Ectodermal cell (in vitro differentiated cells): ENCODE results near the gene TENM3.
"Not testable (repeated sequence)": the region's sequence is repeated elsewhere in the genome, so short reads cannot be mapped to it uniquely, and the experiment has no call there.

Source experiments
- H3K27ac ChIP-seq: 2 replicates; pipeline ENCODE4 v1.7.0; 2013; ENCODE audit warnings: mild to moderate bottlenecking, low read depth, low read length; ENCODE audit not compliant: insufficient read depth, poor library complexity, severe bottlenecking
- H3K27me3 ChIP-seq: 2 replicates; pipeline ENCODE4 v1.7.0; 2013; ENCODE audit warnings: mild to moderate bottlenecking, low read length; ENCODE audit not compliant: insufficient read depth, control insufficient read depth, poor library complexity, severe bottlenecking
- H3K36me3 ChIP-seq: one replicate; pipeline ENCODE4 v1.7.0; 2013; ENCODE audit warnings: low read length; ENCODE audit not compliant: control insufficient read depth, insufficient read depth
- H3K4me1 ChIP-seq: one replicate; pipeline ENCODE4 v1.7.0; 2013; ENCODE audit warnings: low read length; ENCODE audit not compliant: control insufficient read depth, insufficient read depth
- H3K4me3 ChIP-seq: 2 replicates; pipeline ENCODE4 v1.7.0; 2013; ENCODE audit warnings: low read depth, low read length, control low read depth; ENCODE audit not compliant: insufficient read depth
- H3K9me3 ChIP-seq: 2 replicates; pipeline ENCODE4 v1.7.0; 2013; ENCODE audit warnings: mild to moderate bottlenecking, low read length, moderate library complexity; ENCODE audit not compliant: control insufficient read depth
- WGBS, 2 experiments: methylation state at CpG; one replicate each; pipeline ENCODE4 v1.1.7; 2013; ENCODE audit warnings: missing lambda C conversion rate in 2 of 2; 5-methylcytosine and 5-hydroxymethylcytosine counted together

TENM3 gene

DNA sequence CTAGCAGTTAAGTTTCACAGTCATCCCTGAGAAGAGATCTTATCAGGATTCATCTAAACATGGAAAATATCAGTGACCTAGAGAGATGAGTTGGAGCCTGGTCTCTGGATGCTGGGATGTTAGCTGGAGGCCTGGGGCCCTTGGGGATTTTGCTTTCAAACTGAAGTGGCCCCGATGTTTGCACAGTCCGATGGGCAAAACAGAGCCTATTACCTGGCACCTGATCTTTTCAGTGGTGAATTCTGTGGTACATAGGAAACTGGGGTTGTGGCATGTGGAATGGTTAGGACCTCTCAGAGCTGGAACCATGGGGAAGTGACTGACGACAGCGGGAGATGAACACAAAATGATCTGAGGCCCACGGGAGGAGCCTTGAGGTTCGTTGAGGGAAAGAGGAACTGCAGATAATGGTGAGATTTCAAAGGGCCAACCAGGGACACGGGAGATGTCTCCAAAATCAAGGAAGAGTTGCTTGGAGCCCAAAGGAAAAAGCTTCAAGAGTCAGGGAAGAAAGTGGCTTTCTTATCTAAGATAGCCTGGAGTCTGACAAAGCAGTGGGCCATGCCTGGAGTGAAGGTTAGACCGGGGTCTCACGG is 17.8 kb upstream of the TENM3 start:
- Histone ChIP-seq H3K27ac (no peak overlapping the region), H3K9me3 (no peaks in the 10 kb centered on the region), H3K36me3 (no peaks in the 10 kb centered on the region), H3K27me3 (no peaks in the 10 kb centered on the region), H3K4me1 (no peaks in the 10 kb centered on the region), H3K4me3 (no peak overlapping the region)
- WGBS, 2 experiments: 93 to 95% methylated on average over 9 of the region's 9 CpGs

DNA sequence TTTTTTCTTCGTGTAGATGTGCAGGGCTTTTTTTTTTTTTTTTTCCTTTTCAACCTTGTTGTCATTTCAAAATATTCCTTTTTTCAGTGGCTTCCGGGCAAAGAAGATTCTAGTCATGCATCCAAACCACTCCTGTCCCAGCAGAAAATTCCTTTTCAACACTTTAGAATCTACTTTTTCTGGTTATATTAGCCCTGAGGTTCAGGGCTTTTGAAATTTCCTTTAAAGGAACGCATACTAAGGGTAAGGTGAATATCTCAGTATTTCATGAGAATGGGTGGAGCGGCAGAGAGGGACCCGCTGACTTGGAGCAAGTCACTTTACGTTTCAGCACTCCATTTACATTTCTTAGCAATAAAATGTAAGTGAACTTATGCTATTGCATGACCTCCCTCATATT is 15.6 kb upstream of the TENM3 start:
- no peak overlapping the region for H3K27ac ChIP-seq
- H3K36me3 ChIP-seq: no peaks in the 10 kb centered on the region
- no peak overlapping the region for H3K4me3 ChIP-seq
- no peaks in the 10 kb centered on the region for H3K27me3 ChIP-seq
- H3K4me1 ChIP-seq: no peaks in the 10 kb centered on the region
- no peaks in the 10 kb centered on the region for H3K9me3 ChIP-seq
- WGBS, 2 experiments: 92 to 99% methylated on average over 5 of the region's 6 CpGs

DNA sequence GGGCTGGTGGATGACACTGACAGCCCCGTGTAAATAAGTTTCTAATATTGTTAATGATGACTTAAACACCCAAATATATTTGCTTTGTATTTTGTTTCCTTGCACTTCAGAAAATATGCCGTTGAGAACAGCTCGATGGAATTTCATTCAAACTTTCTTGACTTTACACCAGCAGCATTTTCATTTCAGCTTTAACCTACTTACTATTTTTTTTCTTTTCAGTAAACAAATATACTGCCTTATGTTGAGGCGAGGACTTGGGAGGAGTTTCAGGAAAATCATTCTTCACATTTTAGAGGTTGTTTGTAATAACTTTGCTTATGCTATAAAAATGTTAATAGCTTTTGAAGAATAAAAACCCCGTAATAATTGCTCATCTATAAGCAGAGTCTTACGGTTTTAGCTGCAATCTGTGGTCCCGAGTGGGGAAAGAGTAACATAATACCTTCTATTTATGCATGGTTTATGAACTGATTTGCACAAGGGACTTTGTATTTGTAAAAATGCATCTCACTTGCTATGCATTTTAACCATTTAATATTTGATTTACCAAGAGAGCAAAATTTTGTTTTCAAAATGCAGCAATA is 14.1 kb upstream of the TENM3 start:
- Histone ChIP-seq H3K36me3 (no peaks in the 10 kb centered on the region), H3K27ac (no peak overlapping the region), H3K27me3 (no peaks in the 10 kb centered on the region), H3K4me1 (no peaks in the 10 kb centered on the region), H3K4me3 (no peak overlapping the region), H3K9me3 (no peaks in the 10 kb centered on the region)
- WGBS, 2 experiments: 92 to 93% methylated on average over 6 to 7 of the region's 7 CpGs

DNA sequence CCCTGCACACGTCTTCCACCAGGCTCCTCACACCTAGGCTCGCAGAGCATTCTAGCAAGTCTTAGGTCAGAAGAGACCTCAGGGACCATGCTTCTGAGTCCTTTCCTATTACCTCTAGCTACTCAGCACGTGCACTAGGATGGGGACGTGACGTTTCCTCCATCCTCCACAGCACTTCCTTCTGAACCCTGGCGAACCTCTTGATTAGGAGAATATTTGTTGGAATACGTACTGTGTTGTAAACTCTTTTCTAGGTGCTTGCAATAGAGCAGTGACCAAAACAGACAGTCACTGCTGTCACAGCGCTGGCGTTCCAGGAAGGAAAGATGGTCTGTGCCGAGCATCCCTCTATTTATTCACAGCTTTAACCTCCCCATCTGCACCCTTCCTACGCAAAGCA is 12.9 kb upstream of the TENM3 start:
- no peaks in the 10 kb centered on the region for H3K27me3 ChIP-seq
- no peaks in the 10 kb centered on the region for H3K36me3 ChIP-seq
- no peak overlapping the region for H3K4me3 ChIP-seq
- no peaks in the 10 kb centered on the region for H3K4me1 ChIP-seq
- no peaks in the 10 kb centered on the region for H3K9me3 ChIP-seq
- H3K27ac ChIP-seq: no peak overlapping the region
- 91 to 94% methylated on average over 11 of the region's 11 CpGs for WGBS, 2 experiments

DNA sequence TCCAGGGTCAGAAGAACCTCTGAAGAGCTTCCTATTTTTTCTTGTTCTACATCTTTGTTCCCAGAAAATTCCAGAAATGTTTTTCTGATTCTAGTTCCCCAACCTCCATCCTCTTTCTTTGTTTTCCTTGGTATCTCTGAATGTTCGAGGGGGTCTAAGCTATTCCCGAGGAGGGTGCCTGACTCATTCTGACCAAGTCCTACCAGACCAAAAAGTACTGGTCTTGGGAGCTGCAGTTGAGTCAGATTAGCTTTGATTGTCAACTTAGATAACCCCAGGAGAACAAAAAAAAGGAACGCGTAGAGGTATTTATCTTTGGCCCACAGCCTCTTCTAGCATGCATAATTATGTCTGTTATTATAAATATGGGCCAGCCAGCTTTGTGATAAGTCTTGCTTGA is 12.1 kb upstream of the TENM3 start:
- Histone ChIP-seq H3K36me3 (no peaks in the 10 kb centered on the region), H3K27ac (no peak overlapping the region), H3K4me1 (no peaks in the 10 kb centered on the region), H3K9me3 (no peaks in the 10 kb centered on the region), H3K27me3 (no peaks in the 10 kb centered on the region), H3K4me3 (no peak overlapping the region)
- 99 to 100% methylated on average over 4 of the region's 4 CpGs for WGBS, 2 experiments

DNA sequence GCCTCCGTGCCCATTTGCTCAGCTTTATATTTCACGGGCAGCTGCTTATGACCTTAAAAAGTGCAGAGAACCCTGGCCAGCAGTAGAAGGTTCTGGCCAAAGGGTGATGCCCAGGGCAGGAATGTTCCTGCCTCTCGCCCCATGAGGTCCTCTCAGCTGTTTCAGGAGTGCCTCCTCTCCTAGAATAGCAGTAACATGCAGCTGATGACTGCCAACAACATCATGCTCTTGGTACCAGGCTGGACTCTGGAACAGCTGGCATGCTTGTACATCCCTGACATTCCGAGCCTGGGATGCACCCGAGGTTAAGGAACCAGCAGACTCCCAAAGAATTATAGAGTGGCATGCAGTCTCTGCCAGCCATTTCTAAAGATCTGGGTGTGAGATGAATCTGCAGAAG is 11.7 kb upstream of the TENM3 start:
- Histone ChIP-seq H3K27me3 (no peaks in the 10 kb centered on the region), H3K4me3 (no peak overlapping the region), H3K27ac (no peak overlapping the region), H3K36me3 (no peaks in the 10 kb centered on the region), H3K9me3 (no peaks in the 10 kb centered on the region), H3K4me1 (no peaks in the 10 kb centered on the region)
- 91 to 98% methylated on average over 5 of the region's 5 CpGs for WGBS, 2 experiments

- Histone ChIP-seq H3K27me3 (no peaks in the 10 kb centered on the region), H3K27ac (no peak overlapping the region), H3K4me1 (peaks cover 7% of the 10 kb centered on the region), H3K36me3 (no peaks in the 10 kb centered on the region), H3K4me3 (no peak overlapping the region), H3K9me3 (no peaks in the 10 kb centered on the region)
- WGBS, 2 experiments: 95 to 97% methylated on average over 12 of the region's 12 CpGs
These were observed 9.7 kb upstream of the TENM3 start for GRCh38 chr4:182233310-182234090.

DNA sequence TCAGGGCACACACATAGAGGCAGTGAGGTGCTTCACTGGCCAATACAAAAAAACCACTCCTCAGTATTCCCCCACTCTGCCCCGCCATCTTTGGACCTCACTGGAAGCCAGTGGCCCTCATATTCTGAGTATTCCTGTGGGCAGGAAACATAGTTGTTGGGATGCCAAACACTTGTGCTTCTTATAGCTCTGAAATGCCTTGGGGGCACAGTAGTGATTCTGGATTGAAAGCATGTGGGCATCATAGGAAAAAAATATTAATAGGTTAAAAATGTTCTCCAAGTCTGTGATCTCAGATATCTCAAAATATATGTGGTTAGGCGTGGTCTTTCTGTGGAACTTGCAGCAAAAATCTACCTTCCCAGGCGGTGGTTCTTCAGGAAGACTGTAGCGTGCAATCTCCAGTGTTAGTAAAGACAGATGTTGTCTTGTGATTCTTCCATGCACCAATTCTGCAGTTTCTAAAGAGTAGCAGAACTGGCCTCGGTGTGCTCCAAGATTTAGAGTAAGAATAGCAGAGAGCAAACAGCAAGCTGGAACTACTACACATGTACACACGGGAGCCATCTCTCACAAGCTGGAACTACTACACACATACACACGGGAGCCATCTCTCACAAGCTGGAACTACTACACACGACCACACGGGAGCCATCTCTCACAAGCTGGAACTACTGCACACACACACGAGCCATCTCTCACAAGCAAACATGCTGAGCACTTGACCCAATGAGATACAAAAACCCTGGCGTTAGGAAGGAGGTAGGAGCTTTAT is 8.0 kb upstream of the TENM3 start:
- WGBS, 2 experiments: 91 to 93% methylated on average over 11 of the region's 11 CpGs
- Histone ChIP-seq H3K27me3 (no peaks in the 10 kb centered on the region), H3K4me3 (no peak overlapping the region), H3K9me3 (no peaks in the 10 kb centered on the region), H3K4me1 (peaks cover 11% of the 10 kb centered on the region), H3K27ac (no peak overlapping the region), H3K36me3 (no peaks in the 10 kb centered on the region)

GRCh38 chr4:182236186-182236585 is 7.0 kb upstream of the TENM3 start:
- H3K4me3 ChIP-seq: no peak overlapping the region
- H3K9me3 ChIP-seq: no peaks in the 10 kb centered on the region
- WGBS, 2 experiments: 87 to 100% methylated on average over 2 of the region's 2 CpGs
- no peak overlapping the region for H3K27ac ChIP-seq
- H3K36me3 ChIP-seq: no peaks in the 10 kb centered on the region
- peaks cover 16% of the 10 kb centered on the region for H3K4me1 ChIP-seq
- no peaks in the 10 kb centered on the region for H3K27me3 ChIP-seq

DNA sequence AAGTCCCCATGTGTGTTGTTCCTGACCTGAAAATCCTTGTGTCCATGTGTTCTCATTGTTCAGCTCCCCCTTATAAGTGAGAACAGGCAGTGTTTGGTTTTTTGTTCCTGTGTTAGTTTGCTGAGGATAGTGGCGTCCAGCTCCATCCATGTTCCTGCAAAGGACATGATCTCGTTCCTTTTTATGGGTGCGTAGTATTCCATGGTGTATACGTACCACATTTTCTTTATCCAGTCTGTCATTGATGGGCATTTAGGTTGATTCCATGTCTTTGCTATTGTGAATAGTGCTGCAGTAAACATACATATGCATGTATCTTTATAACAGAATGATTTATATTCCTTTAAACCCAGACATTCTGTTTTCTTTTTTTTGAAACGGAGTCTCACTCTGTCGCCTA is 6.2 kb upstream of the TENM3 start:
- WGBS, 2 experiments: 93 to 95% methylated on average over 5 to 6 of the region's 6 CpGs
- not testable (repeated sequence) for H3K9me3 ChIP-seq, H3K27ac ChIP-seq, H3K4me3 ChIP-seq, H3K27me3 ChIP-seq, H3K36me3 ChIP-seq
- peaks cover 16% of the 10 kb centered on the region for H3K4me1 ChIP-seq
